PFSK-1 (cell line): ENCODE results near the gene LRP2.

ENCODE experiments used
- POLR2AphosphoS5 ChIP-seq: IDR thresholded peaks from 2 replicates; pipeline ENCODE4 v1.6.1; 2012; ENCODE audit warnings: low read depth, mild to moderate bottlenecking, control low read depth, low read length, moderate library complexity
- SIN3A ChIP-seq: IDR thresholded peaks from 2 replicates; pipeline ENCODE4 v1.6.1; 2012; ENCODE audit warnings: mild to moderate bottlenecking, low read length, moderate library complexity, borderline replicate concordance; ENCODE audit not compliant: insufficient read depth
- TAF1 ChIP-seq: IDR thresholded peaks from 2 replicates; pipeline ENCODE4 v1.6.1; 2012; ENCODE audit warnings: low read length, control low read depth, borderline replicate concordance; ENCODE audit not compliant: insufficient read depth
- TF ChIP-seq, protein P1 (sequence below), 2 experiments: IDR thresholded peaks; 2 replicates each; pipeline versions ENCODE4 v1.6.1 to v1.8.0; 2011 to 2012; ENCODE audit warnings: low read depth in 2 of 2, low read length in 2 of 2, control low read depth in 1 of 2, inconsistent platforms in 1 of 2, mild to moderate bottlenecking in 1 of 2, moderate library complexity in 1 of 2; ENCODE audit not compliant: insufficient read depth in 1 of 2

DNA sequence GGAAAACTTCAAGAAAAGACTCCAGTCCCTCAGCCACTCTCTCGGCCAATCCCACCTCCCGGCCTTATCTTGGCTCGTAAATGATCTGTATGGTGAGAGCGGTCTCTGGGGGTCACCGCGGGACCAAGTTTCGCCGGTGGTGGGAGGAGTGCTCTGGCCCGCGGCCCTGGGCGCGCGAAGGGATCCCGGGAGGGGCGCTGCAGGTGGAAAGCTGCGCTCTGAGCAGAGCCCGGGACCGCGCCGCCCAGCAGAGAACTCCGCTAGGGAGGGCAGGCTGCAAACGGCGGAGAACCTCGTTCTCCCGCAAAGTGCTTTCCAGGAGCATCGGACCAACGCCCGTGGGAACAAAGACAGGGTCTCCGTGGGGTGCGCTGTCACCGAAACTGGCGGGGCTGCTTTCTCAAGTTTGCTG lies 622 bp downstream of the LRP2 start:
- TF ChIP-seq TAF1 (no peak), SIN3A (no peak), POLR2AphosphoS5 (no peak)
- TF ChIP-seq, protein P1, sequence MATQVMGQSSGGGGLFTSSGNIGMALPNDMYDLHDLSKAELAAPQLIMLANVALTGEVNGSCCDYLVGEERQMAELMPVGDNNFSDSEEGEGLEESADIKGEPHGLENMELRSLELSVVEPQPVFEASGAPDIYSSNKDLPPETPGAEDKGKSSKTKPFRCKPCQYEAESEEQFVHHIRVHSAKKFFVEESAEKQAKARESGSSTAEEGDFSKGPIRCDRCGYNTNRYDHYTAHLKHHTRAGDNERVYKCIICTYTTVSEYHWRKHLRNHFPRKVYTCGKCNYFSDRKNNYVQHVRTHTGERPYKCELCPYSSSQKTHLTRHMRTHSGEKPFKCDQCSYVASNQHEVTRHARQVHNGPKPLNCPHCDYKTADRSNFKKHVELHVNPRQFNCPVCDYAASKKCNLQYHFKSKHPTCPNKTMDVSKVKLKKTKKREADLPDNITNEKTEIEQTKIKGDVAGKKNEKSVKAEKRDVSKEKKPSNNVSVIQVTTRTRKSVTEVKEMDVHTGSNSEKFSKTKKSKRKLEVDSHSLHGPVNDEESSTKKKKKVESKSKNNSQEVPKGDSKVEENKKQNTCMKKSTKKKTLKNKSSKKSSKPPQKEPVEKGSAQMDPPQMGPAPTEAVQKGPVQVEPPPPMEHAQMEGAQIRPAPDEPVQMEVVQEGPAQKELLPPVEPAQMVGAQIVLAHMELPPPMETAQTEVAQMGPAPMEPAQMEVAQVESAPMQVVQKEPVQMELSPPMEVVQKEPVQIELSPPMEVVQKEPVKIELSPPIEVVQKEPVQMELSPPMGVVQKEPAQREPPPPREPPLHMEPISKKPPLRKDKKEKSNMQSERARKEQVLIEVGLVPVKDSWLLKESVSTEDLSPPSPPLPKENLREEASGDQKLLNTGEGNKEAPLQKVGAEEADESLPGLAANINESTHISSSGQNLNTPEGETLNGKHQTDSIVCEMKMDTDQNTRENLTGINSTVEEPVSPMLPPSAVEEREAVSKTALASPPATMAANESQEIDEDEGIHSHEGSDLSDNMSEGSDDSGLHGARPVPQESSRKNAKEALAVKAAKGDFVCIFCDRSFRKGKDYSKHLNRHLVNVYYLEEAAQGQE (IDR thresholded peaks at IDR 0.05; ENCODE audit: insufficient read depth in 1 of 2, low read depth in 2 of 2, low read length in 2 of 2), result no peak
